GM21786 (cell line): ENCODE results near the gene MAGEA2.
"Not testable (repeated sequence)": the region's sequence is repeated elsewhere in the genome, so short reads cannot be mapped to it uniquely, and the experiment has no call there.

Experiments
- ATAC-seq: cut with Tn5 transposase; IDR thresholded peaks from one replicate; pipeline ENCODE4 v1.9.1; 2021; ENCODE audit not compliant: unreplicated experiment

The MAGEA2 gene

GRCh38 chrX:152753686-152754650, at the start of gene MAGEA2:
TSS of gene MAGEA2 (minus strand) at chrX:152753842. CDS start at chrX:152751363, 2,479 bp downstream.
- ATAC-seq: not testable (repeated sequence)

DNA sequence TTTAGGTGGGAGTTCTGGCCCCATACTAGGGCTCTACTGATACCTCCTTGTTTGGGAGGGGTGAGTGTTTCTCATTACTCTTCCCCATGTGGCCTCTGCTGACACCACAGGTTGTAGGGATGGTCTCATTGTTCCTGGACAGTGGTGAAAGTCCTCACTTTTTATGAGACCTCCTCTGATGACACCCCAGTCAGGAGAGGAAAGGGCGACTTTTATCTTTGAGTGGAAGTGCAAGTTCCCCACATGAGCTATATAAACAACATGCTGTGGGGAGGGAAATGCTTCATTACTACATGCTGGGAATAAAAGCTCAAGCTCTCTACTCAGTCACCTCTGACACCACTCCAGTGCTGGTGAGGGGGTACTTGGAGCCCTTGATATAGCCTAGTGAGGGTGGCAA, 45.3 kb upstream of the MAGEA2 start:
- no peak for ATAC-seq

- peak; percentile 78 for ATAC-seq
Measured at GRCh38 chrX:152787062-152787461, 33.4 kb upstream of the MAGEA2 start.

DNA sequence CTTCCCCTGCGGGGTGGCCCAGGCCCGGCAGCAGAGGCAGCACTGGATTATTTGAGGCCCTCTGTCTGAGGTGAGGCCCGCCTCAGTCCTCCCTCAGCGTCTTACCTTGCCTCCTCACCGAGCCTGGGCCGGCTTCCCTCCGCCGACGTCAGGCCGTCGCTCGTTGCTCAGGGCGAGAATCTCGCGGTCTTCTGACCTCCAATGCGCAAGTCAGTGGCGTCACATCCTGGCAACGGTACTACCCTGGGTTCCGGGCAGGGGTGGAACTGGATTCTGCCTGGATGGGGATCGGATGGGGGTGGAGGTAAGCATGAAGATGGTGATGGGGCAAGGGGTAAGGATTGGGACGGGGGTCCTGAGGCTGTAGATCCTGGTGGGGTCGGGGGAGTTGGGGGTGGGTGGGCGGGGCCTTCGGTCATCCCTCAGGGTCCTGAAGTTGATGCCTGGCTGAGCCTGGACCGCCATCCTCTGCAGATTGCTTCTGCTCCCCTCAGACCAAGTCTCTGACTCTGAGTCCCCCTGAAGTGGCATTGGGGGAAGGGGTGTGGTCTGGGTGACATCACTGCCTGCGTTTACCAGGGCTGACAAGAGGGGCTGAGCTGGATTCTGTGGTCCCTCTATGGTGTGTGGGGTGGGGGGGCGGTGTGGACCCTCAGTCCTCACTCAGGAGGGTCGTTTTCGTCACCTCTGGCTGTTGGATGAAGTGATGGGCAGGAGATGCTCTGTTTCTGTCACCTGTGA, 16.1 kb upstream of the MAGEA2 start, which contains the start of gene MAGEA6:
MAGEA6 (minus strand) TSS at position 141 of the 741 bp plus-strand sequence. CDS start 2,039 bp downstream, outside the sequence.
- not testable (repeated sequence) for ATAC-seq

GRCh38 chrX:152766562-152766961, 12.9 kb upstream of the MAGEA2 start:
- not testable (repeated sequence) for ATAC-seq

GRCh38 chrX:152761582-152761981, 7.9 kb upstream of the MAGEA2 start:
- not testable (repeated sequence) for ATAC-seq

DNA sequence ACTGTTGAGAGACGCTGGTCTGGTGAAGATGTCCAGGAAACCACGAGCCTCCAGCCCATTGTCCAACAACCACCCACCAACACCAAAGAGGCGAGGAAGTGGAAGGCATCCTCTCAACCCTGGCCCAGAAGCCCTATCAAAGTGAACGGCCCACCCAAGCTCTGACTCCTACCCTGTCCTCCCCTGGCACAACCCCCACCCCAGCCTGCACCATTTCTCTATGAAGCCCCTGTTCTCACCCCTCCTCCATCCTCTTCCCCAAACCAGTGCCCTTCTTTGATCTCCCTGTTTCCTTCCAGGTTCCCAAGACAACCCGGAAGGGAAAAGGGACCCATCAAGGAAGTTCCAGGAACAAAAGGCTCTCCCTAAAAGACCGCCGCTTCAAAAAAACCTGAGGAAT, 5.9 kb upstream of the MAGEA2 start:
- ATAC-seq: not testable (repeated sequence)

- ATAC-seq: not testable (repeated sequence)
Measured at GRCh38 chrX:152758918-152759317, 5.3 kb upstream of the MAGEA2 start, which contains the start of gene CSAG3. TSS of gene CSAG3 (plus strand) at chrX:152759218.

DNA sequence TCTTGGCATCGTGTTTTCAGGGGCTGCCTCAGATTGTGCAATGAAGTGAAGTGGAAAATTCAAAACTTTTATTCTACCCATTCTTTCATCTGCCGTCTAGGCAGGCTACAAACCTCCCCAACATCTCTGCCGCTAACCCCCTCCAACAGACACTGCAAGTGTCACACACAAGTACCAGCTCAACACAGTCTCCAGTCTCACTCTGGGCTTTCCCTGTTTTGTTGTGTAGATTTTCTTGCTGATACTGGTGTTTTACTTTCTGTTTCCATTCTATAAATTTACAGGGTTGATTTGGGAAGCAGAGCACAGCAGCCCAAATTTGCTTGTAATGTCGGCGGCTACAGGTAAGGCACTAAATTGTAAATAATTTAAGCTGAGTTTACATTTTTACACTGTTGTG, 1.2 kb upstream of the MAGEA2 start:
- ATAC-seq: peak; percentile 56

DNA sequence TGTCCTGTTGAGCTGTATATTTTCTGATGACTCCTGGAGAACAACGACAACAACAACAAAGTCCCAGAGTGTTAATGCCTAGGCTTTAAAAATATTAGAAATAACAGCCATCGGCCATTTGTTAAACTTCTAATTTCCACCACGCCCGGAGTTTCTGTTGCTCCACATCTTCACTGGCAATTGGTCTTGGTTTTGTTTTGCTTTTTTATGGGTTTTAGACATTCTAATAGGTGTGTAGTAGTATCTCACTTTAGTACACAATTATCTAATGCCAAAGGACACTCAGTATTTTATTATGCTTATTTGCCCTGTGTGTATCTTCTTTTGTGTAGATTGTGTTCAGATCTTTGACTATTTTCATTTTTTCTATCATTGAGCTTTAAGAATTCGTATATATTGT, 15.1 kb downstream of the MAGEA2 start:
- ATAC-seq: no peak

- not testable (repeated sequence) for ATAC-seq
Measured at GRCh38 chrX:152736528-152736927, 17.1 kb downstream of the MAGEA2 start.

DNA sequence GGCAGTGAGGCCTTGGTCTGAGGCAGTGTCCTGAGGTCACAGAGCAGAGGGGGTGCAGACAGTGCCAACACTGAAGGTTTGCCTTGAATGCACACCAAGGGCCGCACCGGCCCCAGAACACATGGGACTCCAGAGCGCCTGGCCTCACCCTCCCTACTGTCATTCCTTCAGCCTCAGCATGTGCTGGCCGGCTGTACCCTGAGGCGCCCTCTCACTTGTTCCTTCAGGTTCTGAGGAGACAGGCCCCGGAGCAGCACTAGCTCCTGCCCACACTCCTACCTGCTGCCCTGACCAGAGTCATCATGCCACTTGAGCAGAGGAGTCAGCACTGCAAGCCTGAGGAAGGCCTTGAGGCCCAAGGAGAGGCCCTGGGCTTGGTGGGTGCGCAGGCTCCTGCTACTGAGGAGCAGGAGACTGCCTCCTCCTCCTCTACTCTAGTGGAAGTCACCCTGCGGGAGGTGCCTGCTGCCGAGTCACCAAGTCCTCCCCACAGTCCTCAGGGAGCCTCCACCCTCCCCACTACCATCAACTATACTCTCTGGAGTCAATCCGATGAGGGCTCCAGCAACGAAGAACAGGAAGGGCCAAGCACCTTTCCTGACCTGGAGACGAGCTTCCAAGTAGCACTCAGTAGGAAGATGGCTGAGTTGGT, 17.7 kb downstream of the MAGEA2 start:
- ATAC-seq: no peak

DNA sequence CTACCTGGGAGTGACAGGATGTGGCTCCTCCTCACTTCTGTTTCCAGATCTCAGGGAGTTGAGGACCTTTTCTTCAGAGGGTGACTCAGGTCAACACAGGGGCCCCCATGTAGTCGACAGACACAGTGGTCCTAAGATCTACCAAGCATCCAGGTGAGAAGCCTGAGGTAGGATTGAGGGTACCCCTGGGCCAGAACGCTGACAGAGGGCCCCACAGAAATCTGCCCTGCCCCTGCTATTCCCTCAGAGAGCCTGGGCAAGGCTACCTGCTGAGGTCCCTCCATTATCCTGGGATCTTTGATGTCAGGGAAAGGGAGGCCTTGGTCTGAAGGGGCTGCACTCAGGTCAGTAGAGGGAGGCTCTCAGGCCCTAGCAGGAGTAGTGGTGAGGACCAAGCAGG, 18.5 kb downstream of the MAGEA2 start:
- ATAC-seq: no peak

DNA sequence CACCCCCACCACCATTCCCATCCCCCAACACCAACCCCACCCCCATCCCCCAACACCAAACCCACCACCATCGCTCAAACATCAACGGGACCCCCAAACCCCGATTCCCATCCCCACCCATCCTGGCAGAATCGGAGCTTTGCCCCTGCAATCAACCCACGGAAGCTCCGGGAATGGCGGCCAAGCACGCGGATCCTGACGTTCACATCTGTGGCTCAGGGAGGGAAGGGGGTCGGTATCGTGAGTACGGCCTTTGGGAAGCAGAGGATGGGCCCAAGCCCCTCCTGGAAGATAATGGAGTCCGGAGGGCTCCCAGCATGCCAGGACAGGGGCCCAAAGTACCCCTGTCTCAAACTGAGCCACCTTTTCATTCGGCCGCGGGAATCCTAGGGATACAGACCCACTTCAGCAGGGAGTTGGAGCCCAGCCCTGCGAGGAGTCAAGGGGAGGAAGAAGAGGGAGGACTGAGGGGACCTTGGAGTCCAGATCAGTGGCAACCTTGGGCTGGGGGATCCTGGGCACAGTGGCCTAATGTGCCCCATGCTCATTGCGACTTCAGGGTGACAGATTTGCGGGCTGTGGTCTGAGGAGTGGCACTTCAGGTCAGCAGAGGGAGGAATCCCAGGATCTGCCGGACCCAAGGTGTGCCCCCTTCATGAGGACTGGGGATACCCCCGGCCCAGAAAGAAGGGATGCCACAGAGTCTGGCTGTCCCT, 19.3 kb downstream of the MAGEA2 start:
- not testable (repeated sequence) for ATAC-seq

GRCh38 chrX:152733261-152733975, 20.2 kb downstream of the MAGEA2 start, which contains the start of the genes CSAG1 and MAGEA12:
TSS of gene CSAG1 (minus strand) at chrX:152733721. CDS start at chrX:152732460, 1,261 bp downstream.
TSS of gene MAGEA12 (plus strand) at chrX:152733757. CDS start at chrX:152736162, 2,405 bp downstream.
- ATAC-seq: no peak

DNA sequence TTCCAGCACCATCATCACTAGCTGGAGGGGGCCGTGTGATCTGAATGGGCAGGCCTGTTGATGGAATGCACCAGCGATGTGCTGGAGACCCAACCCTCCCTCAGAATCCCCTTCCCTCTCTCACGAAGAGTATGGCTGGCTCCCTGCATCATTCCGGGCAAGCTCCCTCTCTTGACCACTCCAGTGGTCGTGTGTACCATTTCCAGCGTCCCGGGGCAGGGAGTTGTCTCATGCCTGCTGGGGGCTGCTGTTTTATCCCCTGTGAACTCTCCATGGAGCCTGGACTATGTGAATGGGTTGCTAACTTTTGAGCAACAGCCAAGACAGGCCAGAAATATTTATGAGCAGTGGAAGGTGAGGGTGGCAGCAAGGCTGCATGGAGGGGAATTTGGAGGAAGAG, 28.2 kb downstream of the MAGEA2 start:
- ATAC-seq: no peak

DNA sequence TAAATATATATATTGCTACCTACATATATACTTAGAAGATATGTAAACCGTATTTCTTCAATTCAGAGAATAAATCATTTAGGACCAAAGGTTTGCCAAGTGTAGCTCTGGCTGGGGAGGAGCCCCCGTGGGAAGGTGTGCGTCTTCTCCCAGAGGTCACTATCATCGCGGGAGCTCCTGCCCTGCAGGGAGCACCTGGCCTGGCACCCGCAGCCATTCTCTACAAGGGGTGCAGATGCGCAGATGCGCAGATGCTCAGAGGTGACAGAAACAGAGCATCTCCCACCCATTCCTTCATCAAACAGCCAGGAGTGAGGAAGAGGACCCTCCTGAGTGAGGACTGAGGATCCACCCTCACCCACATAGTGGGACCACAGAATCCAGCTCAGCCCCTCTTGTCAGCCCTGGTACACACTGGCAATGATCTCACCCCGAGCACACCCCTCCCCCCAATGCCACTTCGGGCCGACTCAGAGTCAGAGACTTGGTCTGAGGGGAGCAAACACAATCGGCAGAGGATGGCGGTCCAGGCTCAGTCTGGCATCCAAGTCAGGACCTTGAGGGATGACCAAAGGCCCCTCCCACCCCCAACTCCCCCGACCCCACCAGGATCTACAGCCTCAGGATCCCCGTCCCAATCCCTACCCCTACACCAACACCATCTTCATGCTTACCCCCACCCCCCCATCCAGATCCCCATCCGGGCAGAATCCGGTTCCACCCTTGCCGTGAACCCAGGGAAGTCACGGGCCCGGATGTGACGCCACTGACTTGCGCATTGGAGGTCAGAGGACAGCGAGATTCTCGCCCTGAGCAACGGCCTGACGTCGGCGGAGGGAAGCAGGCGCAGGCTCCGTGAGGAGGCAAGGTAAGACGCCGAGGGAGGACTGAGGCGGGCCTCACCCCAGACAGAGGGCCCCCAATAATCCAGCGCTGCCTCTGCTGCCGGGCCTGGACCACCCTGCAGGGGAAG, 39.5 kb downstream of the MAGEA2 start, which contains the start of gene MAGEA2B:
MAGEA2B (plus strand) TSS at position 814 of the 973 bp plus-strand sequence. CDS start 2,479 bp downstream, outside the sequence.
- not testable (repeated sequence) for ATAC-seq

DNA sequence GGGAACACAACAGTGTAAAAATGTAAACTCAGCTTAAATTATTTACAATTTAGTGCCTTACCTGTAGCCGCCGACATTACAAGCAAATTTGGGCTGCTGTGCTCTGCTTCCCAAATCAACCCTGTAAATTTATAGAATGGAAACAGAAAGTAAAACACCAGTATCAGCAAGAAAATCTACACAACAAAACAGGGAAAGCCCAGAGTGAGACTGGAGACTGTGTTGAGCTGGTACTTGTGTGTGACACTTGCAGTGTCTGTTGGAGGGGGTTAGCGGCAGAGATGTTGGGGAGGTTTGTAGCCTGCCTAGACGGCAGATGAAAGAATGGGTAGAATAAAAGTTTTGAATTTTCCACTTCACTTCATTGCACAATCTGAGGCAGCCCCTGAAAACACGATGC, 40.4 kb downstream of the MAGEA2 start:
- not testable (repeated sequence) for ATAC-seq
